ENCODE measurements around the gene GLIS1. TPM values are rescaled to one million over a fixed set of nuclear protein-coding genes. Genes with fewer than 3 reads are reported as not detected.
A peak's percentile ranks its signal among the peaks of the same experiment; 100 is the strongest.

The GLIS1 gene
- total RNA-seq, 1 donor from 2014 or later: not detected

- Mint-ChIP-seq H3K27ac (ENCODE audit: unreplicated experiment) (no peak overlapping the region), H3K4me3 (ENCODE audit: unreplicated experiment) (no peak overlapping the region), H3K36me3 (ENCODE audit: low read depth, unreplicated experiment) (no peaks in the 10 kb centered on the region), H3K4me1 (ENCODE audit: unreplicated experiment) (no peaks in the 10 kb centered on the region), H3K27me3 (ENCODE audit: unreplicated experiment) (peaks cover 4% of the 10 kb centered on the region), H3K9me3 (ENCODE audit: unreplicated experiment) (no peaks in the 10 kb centered on the region)
- TF ChIP-seq CTCF (IDR thresholded peaks at IDR 0.05; ENCODE audit: unreplicated experiment): peak; percentile 61
- peak; percentile 39 for DNase-seq (ENCODE audit: low spot score)
Measured at GRCh38 chr1:53754484-53755312, 15.7 kb upstream of the GLIS1 start.

- H3K4me3 Mint-ChIP-seq (ENCODE audit: unreplicated experiment): no peak overlapping the region
- no peak for DNase-seq (ENCODE audit: low spot score)
- H3K27ac Mint-ChIP-seq (ENCODE audit: unreplicated experiment): no peak overlapping the region
- TF ChIP-seq CTCF (IDR thresholded peaks at IDR 0.05; ENCODE audit: unreplicated experiment): no peak
- peaks cover 4% of the 10 kb centered on the region for H3K27me3 Mint-ChIP-seq (ENCODE audit: unreplicated experiment)
- no peaks in the 10 kb centered on the region for H3K4me1 Mint-ChIP-seq (ENCODE audit: unreplicated experiment)
- no peaks in the 10 kb centered on the region for H3K36me3 Mint-ChIP-seq (ENCODE audit: low read depth, unreplicated experiment)
- no peaks in the 10 kb centered on the region for H3K9me3 Mint-ChIP-seq (ENCODE audit: unreplicated experiment)
Measured at GRCh38 chr1:53752281-53752680, 13.3 kb upstream of the GLIS1 start.

GRCh38 chr1:53747841-53748240 lies 8.9 kb upstream of the GLIS1 start:
- H3K4me3 Mint-ChIP-seq (ENCODE audit: unreplicated experiment): no peak overlapping the region
- DNase-seq (ENCODE audit: low spot score): no peak
- no peaks in the 10 kb centered on the region for H3K4me1 Mint-ChIP-seq (ENCODE audit: unreplicated experiment)
- no peaks in the 10 kb centered on the region for H3K9me3 Mint-ChIP-seq (ENCODE audit: unreplicated experiment)
- no peak for TF ChIP-seq CTCF (IDR thresholded peaks at IDR 0.05; ENCODE audit: unreplicated experiment)
- H3K27ac Mint-ChIP-seq (ENCODE audit: unreplicated experiment): no peak overlapping the region
- H3K36me3 Mint-ChIP-seq (ENCODE audit: low read depth, unreplicated experiment): no peaks in the 10 kb centered on the region
- peaks cover 6% of the 10 kb centered on the region for H3K27me3 Mint-ChIP-seq (ENCODE audit: unreplicated experiment)

- DNase-seq (ENCODE audit: low spot score): no peak
- H3K4me3 Mint-ChIP-seq (ENCODE audit: unreplicated experiment): no peak overlapping the region
- no peaks in the 10 kb centered on the region for H3K4me1 Mint-ChIP-seq (ENCODE audit: unreplicated experiment)
- no peaks in the 10 kb centered on the region for H3K9me3 Mint-ChIP-seq (ENCODE audit: unreplicated experiment)
- no peaks in the 10 kb centered on the region for H3K36me3 Mint-ChIP-seq (ENCODE audit: low read depth, unreplicated experiment)
- no peak overlapping the region for H3K27ac Mint-ChIP-seq (ENCODE audit: unreplicated experiment)
- peaks cover 9% of the 10 kb centered on the region for H3K27me3 Mint-ChIP-seq (ENCODE audit: unreplicated experiment)
- TF ChIP-seq CTCF (IDR thresholded peaks at IDR 0.05; ENCODE audit: unreplicated experiment): no peak
Measured at GRCh38 chr1:53740621-53741105, 1.7 kb upstream of the GLIS1 start.
